K562 (cell line): ENCODE results near the gene PLEKHG5. TPM values are rescaled to one million over a fixed set of nuclear protein-coding genes. Genes with fewer than 3 reads are reported as not detected.

ENCODE experiments used
- ATAC-seq: fragments of 200-7000 bp; cut with Tn5 transposase; 3 replicates; pipeline ENCODE4 v1.9.1; 2020; ENCODE audit warnings: moderate library complexity
- BruUV-seq: library from RNA; stranded (reverse); fragments of 400-500 nt; replicated peaks from 2 replicates; lab custom pipeline; 2021; lab: Mats Ljungman, UMichigan
- CTCF ChIA-PET: fragments of 300-600 bp; formaldehyde crosslinking; extraction: SDS; loops from one replicate; lab custom pipeline; 2021; ENCODE audit warnings: low intra/inter-chr PET ratio; lab: Yijun Ruan, JAX
- POLR2A ChIA-PET: fragments of 300-600, 350-650 bp; sonication (Branson Sonifier 250); formaldehyde crosslinking; extraction: SDS; loops from one replicate; lab custom pipeline; 2021; ENCODE audit warnings: antibody characterized with exemption, inconsistent platforms; lab: Yijun Ruan, JAX
- DNase-seq, 4 experiments: peaks; one replicate each; pipeline versions ENCODE4 v3.0.0 to v3.0.0-alpha.2; 2011 to 2018; ENCODE audit warnings: low spot score in 3 of 4, mixed read lengths in 3 of 4; ENCODE audit errors: extremely low read depth in 1 of 4
- FAIRE-seq: peaks from 2 replicates; lab custom pipeline; 2011; peaks lifted over from hg19 to GRCh38; lab: Jason Lieb, UNC
- H2AFZ ChIP-seq: 2 replicates; pipeline ENCODE4 v1.6.0; 2011; ENCODE audit warnings: low read depth, low read length, control low read depth, inconsistent platforms
- H3K27ac ChIP-seq: fragments of 200-600 bp; 3 replicates; pipeline ENCODE4 v1.8.0; 2011; ENCODE audit warnings: low read depth, mild to moderate bottlenecking, control low read depth, inconsistent platforms, low read length, moderate library complexity, mixed read lengths; ENCODE audit errors: extremely low read depth
- H3K27me3 ChIP-seq, 2 experiments: fragments of 300-600 bp in 1 of 2; 2 replicates in 1 of 2; 3 replicates in 1 of 2; pipeline versions ENCODE4 v1.6.0 to v1.8.0; 2011; ENCODE audit warnings: inconsistent platforms in 2 of 2, low read length in 2 of 2, mild to moderate bottlenecking in 1 of 2, mixed read lengths in 1 of 2, moderate library complexity in 1 of 2; ENCODE audit not compliant: control insufficient read depth in 2 of 2, insufficient read depth in 2 of 2
- H3K36me3 ChIP-seq: fragments of 300-600 bp; 3 replicates; pipeline ENCODE4 v1.8.0; 2011; ENCODE audit warnings: mild to moderate bottlenecking, low read length, inconsistent platforms; ENCODE audit not compliant: control insufficient read depth, insufficient read depth
- H3K4me1 ChIP-seq, 2 experiments: fragments of 200-600 bp in 1 of 2; replicated peaks in 1 of 2; 2 replicates in 1 of 2; 3 replicates in 1 of 2; pipeline versions ENCODE4 v1.5.1 to v1.8.0; 2011; ENCODE audit warnings: inconsistent platforms in 2 of 2, low read length in 2 of 2, mild to moderate bottlenecking in 1 of 2, mixed read lengths in 1 of 2, moderate library complexity in 1 of 2; ENCODE audit not compliant: control insufficient read depth in 2 of 2, insufficient read depth in 2 of 2
- H3K4me2 ChIP-seq: 2 replicates; pipeline ENCODE4 v1.6.1; 2011; ENCODE audit warnings: low read length, control low read depth, inconsistent platforms, mixed read lengths; ENCODE audit not compliant: insufficient read depth
- H3K4me3 ChIP-seq: fragments of 200-600 bp; sonication (generic), shearing (Covaris generic); 2 replicates; pipeline ENCODE4 v1.5.1; 2016; ENCODE audit warnings: control low read depth, inconsistent platforms
- H3K79me2 ChIP-seq: fragments of 200-600 bp; 3 replicates; pipeline ENCODE4 v1.8.0; 2011; ENCODE audit warnings: low read length, inconsistent platforms; ENCODE audit not compliant: control insufficient read depth, insufficient read depth
- H3K9ac ChIP-seq, 2 experiments: 2 replicates each; pipeline versions ENCODE4 v1.6.0 to v1.6.1; 2011; ENCODE audit warnings: low read depth in 2 of 2, low read length in 2 of 2, control low read depth in 1 of 2, inconsistent platforms in 1 of 2, mild to moderate bottlenecking in 1 of 2, mixed read lengths in 1 of 2; ENCODE audit not compliant: insufficient read depth in 1 of 2
- H3K9me1 ChIP-seq: one replicate; pipeline ENCODE4 v1.6.0; 2011; ENCODE audit warnings: inconsistent platforms, mild to moderate bottlenecking, low read length, moderate library complexity; ENCODE audit not compliant: control insufficient read depth, insufficient read depth
- H3K9me3 ChIP-seq: replicated peaks from 2 replicates; pipeline ENCODE4 v1.5.1; 2011; ENCODE audit warnings: low read depth, low read length, inconsistent platforms; ENCODE audit not compliant: control insufficient read depth, insufficient read depth
- H4K20me1 ChIP-seq: replicated peaks from 2 replicates; pipeline ENCODE4 v1.6.1; 2011; ENCODE audit warnings: low read length, inconsistent platforms, mixed read lengths; ENCODE audit not compliant: control insufficient read depth, insufficient read depth
- ATF1 ChIP-seq, 2 experiments: fragments of 450-650 bp in 1 of 2; IDR thresholded peaks; 2 replicates each; pipeline ENCODE4 v1.6.1; 2016; ENCODE audit warnings: missing compliant biosample characterization in 1 of 2, missing genetic modification characterization in 1 of 2
- ATF7 ChIP-seq: fragments of 450-650 bp; IDR thresholded peaks from 2 replicates; pipeline ENCODE4 v1.7.1; 2014; ENCODE audit warnings: mild to moderate bottlenecking, moderate library complexity
- CBX3 ChIP-seq, 2 experiments: IDR thresholded peaks; 1 replicate in 1 of 2; 2 replicates in 1 of 2; pipeline ENCODE4 v1.6.1; 2012; ENCODE audit warnings: inconsistent platforms in 2 of 2, low read length in 2 of 2, borderline replicate concordance in 1 of 2, control low read depth in 1 of 2
- CTCF ChIP-seq, 3 experiments: IDR thresholded peaks in 2 of 3; conservative IDR thresholded peaks in 1 of 3; 2 replicates each; pipeline ENCODE4 v1.5.1; 2011 to 2012; ENCODE audit warnings: low read length in 3 of 3, mild to moderate bottlenecking in 3 of 3, control low read depth in 2 of 3, improper control_type of control experiment in 1 of 3, inconsistent platforms in 1 of 3, low read depth in 1 of 3, mixed read lengths in 1 of 3, moderate library complexity in 1 of 3; ENCODE audit not compliant: insufficient read depth in 2 of 3
- DEAF1 ChIP-seq: fragments of 450-650 bp; formaldehyde crosslinking; IDR thresholded peaks from 2 replicates; pipeline ENCODE4 v1.4.0; 2020; ENCODE audit warnings: mild to moderate bottlenecking, moderate library complexity
- HCFC1 ChIP-seq: IDR thresholded peaks from 2 replicates; pipeline ENCODE4 v1.6.1; 2012; ENCODE audit warnings: low read depth, low read length, improper control_type of control experiment
- MAZ ChIP-seq, 2 experiments: fragments of 450-650 bp in 1 of 2; sonication (generic) in 1 of 2; formaldehyde crosslinking; IDR thresholded peaks in 1 of 2; conservative IDR thresholded peaks in 1 of 2; 2 replicates each; pipeline versions ENCODE4 v1.4.0 to v1.5.0; 2020; ENCODE audit warnings: mild to moderate bottlenecking in 1 of 2, missing genetic modification reagents in 1 of 2
- NEUROD1 ChIP-seq: fragments of 150-350 bp; IDR thresholded peaks from 2 replicates; pipeline ENCODE4 v1.6.1; 2014; ENCODE audit warnings: borderline replicate concordance, low read length, low read depth; ENCODE audit not compliant: partially characterized antibody
- NFIC ChIP-seq: fragments of 450-650 bp; IDR thresholded peaks from 2 replicates; pipeline ENCODE4 v1.6.1; 2017; ENCODE audit warnings: mild to moderate bottlenecking, inconsistent platforms
- NRF1 ChIP-seq, 2 experiments: fragments of 450-650 bp; IDR thresholded peaks in 1 of 2; conservative IDR thresholded peaks in 1 of 2; 2 replicates each; pipeline ENCODE4 v1.6.1; 2014; ENCODE audit warnings: mild to moderate bottlenecking in 2 of 2
- PCBP2 ChIP-seq: fragments of 200-400 bp; formaldehyde crosslinking; IDR thresholded peaks from 2 replicates; pipeline ENCODE4 v1.6.1; 2018; ENCODE audit warnings: low read length, low read depth, mild to moderate bottlenecking, moderate library complexity; ENCODE audit not compliant: poor library complexity, severe bottlenecking
- RAD21 ChIP-seq, 2 experiments: fragments of 250-450 bp in 1 of 2; fragments of 450-650 bp in 1 of 2; sonication (Bioruptor Pico) in 1 of 2; formaldehyde crosslinking in 1 of 2; IDR thresholded peaks in 1 of 2; conservative IDR thresholded peaks in 1 of 2; 2 replicates each; pipeline versions ENCODE4 v1.4.0 to v1.8.0; 2020 to 2022; ENCODE audit warnings: mild to moderate bottlenecking in 2 of 2, moderate library complexity in 1 of 2
- SLC30A9 ChIP-seq: fragments of 250-450 bp; sonication (Bioruptor Pico); IDR thresholded peaks from 2 replicates; pipeline ENCODE4 v1.8.0; 2022; ENCODE audit warnings: mild to moderate bottlenecking, moderate library complexity
- SPI1 ChIP-seq: IDR thresholded peaks from 2 replicates; pipeline ENCODE4 v1.6.1; 2011; ENCODE audit warnings: low read depth, low read length, control low read depth, borderline replicate concordance
- TCF3 ChIP-seq: sonication (generic); formaldehyde crosslinking; IDR thresholded peaks from 2 replicates; pipeline ENCODE4 v1.4.0; 2020; ENCODE audit warnings: mild to moderate bottlenecking, missing genetic modification reagents
- USF1 ChIP-seq: sonication (generic); formaldehyde crosslinking; IDR thresholded peaks from 2 replicates; pipeline ENCODE4 v1.9.0; 2022; ENCODE audit warnings: mild to moderate bottlenecking, missing genetic modification reagents
- WGBS: fragments of 100-300 bp; shearing (Covaris generic); methylation state at CpG from one replicate; pipeline ENCODE4 v1.1.6; 2016; ENCODE audit warnings: low coverage, mixed read lengths; ENCODE audit not compliant: insufficient coverage; ENCODE audit errors: missing lambda C conversion rate; 5-methylcytosine and 5-hydroxymethylcytosine counted together
- in situ Hi-C: fragments of 300-500 bp; cut with MboI; formaldehyde crosslinking; loops from 4 replicates; pipeline ENCODE4 v1.15.0; 2018; ENCODE audit warnings: inconsistent platforms, mixed read lengths
- intact Hi-C: fragments of 100-400 bp; cut with micrococcal nuclease; formaldehyde crosslinking; loops from 2 replicates; pipeline ENCODE4 v1.14.2; 2022
- polyA plus RNA-seq, 8 experiments: library from polyadenylated mRNA; depleted of rRNA in 4 of 8; stranded (reverse) in 5 of 8; unstranded in 3 of 8; fragments of >200 nt; fragmentation: Nextera tagmentation in 2 of 8; fragmentation: Illumina TruSeq in 1 of 8; extraction: Ambion mirVana in 2 of 8; extraction: Trizol in 1 of 8; gene quantifications; 2 replicates each; pipeline versions ENCODE4 v1.2.1 to v1.2.3, GENCODE V29; 2011 to 2014; ENCODE audit warnings: inconsistent platforms in 1 of 8, missing spikeins in 1 of 8
- total RNA-seq, 7 experiments: library from RNA; depleted of rRNA in 6 of 7; stranded (reverse); fragments of >200 nt in 6 of 7; fragmentation: Illumina TruSeq in 2 of 7; extraction: Trizol in 2 of 7; gene quantifications; 2 replicates each; pipeline versions ENCODE4 v1.2.1 to v1.2.3, GENCODE V29; 2011 to 2021; ENCODE audit warnings: low replicate concordance in 1 of 7

Gene PLEKHG5
- total and polyA plus RNA-seq, 9 of the 15 experiments (the other 6 are each of a cell fraction or from before 2014, with no cell fraction given), result 0.04 to 0.29 (median 0.09) TPM; not detected in 3

GRCh38 chr1:6486433-6487011 is 4.9 kb downstream of the PLEKHG5 start:
- H3K4me3 ChIP-seq, result no peak overlapping the region
- H3K27me3 ChIP-seq, result peaks cover 42 to 73% of the 10 kb centered on the region in 2 experiments
- no TSS peak for BruUV-seq
- peaks cover 23% of the 10 kb centered on the region for H4K20me1 ChIP-seq
- 5% methylated on average over 15 of the region's 15 CpGs for WGBS
- FAIRE-seq (peak; percentile 98), ATAC-seq (peak; percentile 85), DNase-seq (peak; percentile 86 to 92 (median 89))
- peaks cover 4 to 46% of the 10 kb centered on the region in 2 experiments; a peak in 2 of 5 replicates for H3K4me1 ChIP-seq
- no peaks in the 10 kb centered on the region for H3K79me2 ChIP-seq
- intact Hi-C loops, result loop anchor here (1.0 to 5.0 kb wide), 5 partner anchors 16 to 160 kb away; partner anchors contain the start of genes NOL9 and TAS1R1
- ChIA-PET CTCF (interaction anchor here (0.5 to 2.9 kb wide), 10 partner anchors 37 to 732 kb away, joined by 3 to 31 read pairs (median 5); partner anchors contain the start of gene THAP3), POLR2A (interaction anchor here (0.6 kb wide), 1 partner anchor 46 kb away, joined by 3 read pairs; no protein-coding TSS in a partner anchor)
- H3K4me2 ChIP-seq, result peak overlapping the region; percentile 44; the same call in 1 of the 2 replicates
- H3K9me1 ChIP-seq, result peaks cover 4% of the 10 kb centered on the region
- in situ Hi-C loops, result loop anchor here (25.0 kb wide), 1 partner anchor 726 kb away; no protein-coding TSS in a partner anchor
- H3K9me3 ChIP-seq, result no peaks in the 10 kb centered on the region
- no peaks in the 10 kb centered on the region for H3K36me3 ChIP-seq
- H3K9ac ChIP-seq, result no peak overlapping the region
- peak overlapping the region; percentile 35 for H2AFZ ChIP-seq
- H3K27ac ChIP-seq, result no peak overlapping the region
- TF ChIP-seq SLC30A9 (CRISPR knock-in tag), result no peak
- 0 out of 2 replicates have a peak, but pooled peaks have one; percentile 7 for TF ChIP-seq NFIC
- peak; percentile 26; the same call in 1 of the 2 replicates for TF ChIP-seq HCFC1
- TF ChIP-seq TCF3 (CRISPR knock-in tag), result peak; percentile 22; the same call in 1 of the 2 replicates
- TF ChIP-seq NEUROD1, result peak; percentile 30
- TF ChIP-seq RAD21 (CRISPR knock-in tag; conservative IDR thresholded peaks at IDR 0.05 in 1 of 2, IDR thresholded peaks at IDR 0.05 in 1 of 2), result peak; percentile 71 to 89
- peak; percentile 95 to 99 (median 96) for TF ChIP-seq CTCF (IDR thresholded peaks at IDR 0.05 in 2 of 3, conservative IDR thresholded peaks at IDR 0.05 in 1 of 3; ENCODE audit: insufficient read depth in 2 of 3, low read depth in 1 of 3, low read length in 3 of 3)
- TF ChIP-seq ATF1 (CRISPR knock-in tag; IDR thresholded peaks at IDR 0.05), result no peak
- TF ChIP-seq ATF1 (tag; IDR thresholded peaks at IDR 0.05), result peak; percentile 26; the same call in 1 of the 2 replicates
- TF ChIP-seq MAZ (CRISPR knock-in tag; conservative IDR thresholded peaks at IDR 0.05 in 1 of 2, IDR thresholded peaks at IDR 0.05 in 1 of 2), result peak in 1 of 2 experiments; percentile 37; a peak in 1 of 4 replicates
- peak; percentile 57; the same call in 1 of the 2 replicates for TF ChIP-seq ATF7
- peak; percentile 68 for TF ChIP-seq DEAF1 (CRISPR knock-in tag)
- no peak for TF ChIP-seq PCBP2
- TF ChIP-seq NRF1 (conservative IDR thresholded peaks at IDR 0.05 in 1 of 2, IDR thresholded peaks at IDR 0.05 in 1 of 2), result peak in 1 of 2 experiments; percentile 29; a peak in 1 of 4 replicates
- 0 out of 2 replicates have a peak, but pooled peaks have one; percentile 7 for TF ChIP-seq USF1 (CRISPR knock-in tag)
- peak in 1 of 2 experiments; percentile 42; a peak in 1 of 3 replicates for TF ChIP-seq CBX3 (IDR thresholded peaks at IDR 0.05; ENCODE audit: borderline replicate concordance in 1 of 2, low read length in 2 of 2)
- TF ChIP-seq SPI1, result no peak
